GM19324 (cell line): ENCODE results near the gene NUP188.

Experiments used
- ATAC-seq: cut with Tn5 transposase; IDR thresholded peaks from one replicate; pipeline ENCODE4 v1.9.1; 2021; ENCODE audit warnings: mild to moderate bottlenecking, moderate library complexity; ENCODE audit not compliant: unreplicated experiment, low FRiP score

Gene NUP188

DNA sequence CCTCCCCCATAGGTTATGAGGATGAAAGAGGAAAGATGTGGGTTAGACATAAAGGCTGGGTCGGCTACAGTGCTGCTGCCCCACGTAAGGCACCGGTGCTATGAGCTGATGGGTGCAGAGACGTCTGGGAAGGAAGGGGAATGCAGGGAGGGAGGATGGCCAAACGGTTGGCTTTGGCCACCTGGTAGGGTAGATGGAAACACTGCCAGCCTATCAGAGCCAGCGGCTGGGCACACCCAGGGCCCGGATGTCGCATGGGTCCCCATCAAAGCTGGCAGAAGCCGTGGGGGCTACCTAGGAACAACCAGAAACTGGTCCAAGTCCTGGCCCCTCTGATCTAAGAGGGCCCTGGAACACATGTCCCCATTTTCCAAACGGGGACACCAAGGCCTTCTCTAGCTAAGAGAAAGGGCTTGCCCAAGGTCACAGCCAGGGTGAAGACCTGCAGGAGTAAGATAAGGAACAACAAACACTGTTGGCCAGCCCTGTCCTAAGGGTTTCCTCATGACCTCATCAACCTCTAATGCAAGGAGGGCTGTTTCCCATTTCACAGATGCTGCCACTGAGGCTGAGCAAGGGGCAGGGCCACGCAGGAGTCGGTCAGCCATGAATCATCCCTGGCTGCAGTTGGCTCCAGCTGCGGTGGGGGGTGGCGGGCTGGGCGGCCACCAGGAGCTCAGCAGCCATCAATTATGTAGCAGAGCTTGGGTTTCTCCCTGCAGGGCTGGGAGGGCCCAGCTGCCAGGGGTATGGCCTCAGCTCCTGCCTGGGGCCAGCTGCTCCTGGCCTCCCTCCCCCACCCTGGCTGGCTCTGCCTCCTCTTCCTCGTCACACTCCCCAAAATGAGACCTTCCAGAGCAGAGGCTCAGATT lies 75.8 kb downstream of the NUP188 start:
- ATAC-seq: no peak

DNA sequence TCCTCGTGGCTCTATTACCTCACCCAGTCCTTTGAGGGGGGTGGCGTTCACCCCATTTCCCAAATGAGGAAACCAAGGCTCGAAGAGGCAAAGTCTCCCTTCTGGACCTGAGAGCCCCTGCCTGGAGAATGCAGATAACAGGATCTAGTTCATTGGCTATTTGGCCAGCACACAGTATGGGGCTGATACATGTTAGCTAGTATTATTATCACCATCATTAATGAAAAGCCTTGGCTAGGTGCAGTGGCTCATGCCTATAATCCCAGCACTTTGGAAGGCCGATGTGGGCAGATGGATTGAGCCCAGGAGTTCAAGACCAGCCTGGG lies 76.4 kb downstream of the NUP188 start:
- no peak for ATAC-seq

DNA sequence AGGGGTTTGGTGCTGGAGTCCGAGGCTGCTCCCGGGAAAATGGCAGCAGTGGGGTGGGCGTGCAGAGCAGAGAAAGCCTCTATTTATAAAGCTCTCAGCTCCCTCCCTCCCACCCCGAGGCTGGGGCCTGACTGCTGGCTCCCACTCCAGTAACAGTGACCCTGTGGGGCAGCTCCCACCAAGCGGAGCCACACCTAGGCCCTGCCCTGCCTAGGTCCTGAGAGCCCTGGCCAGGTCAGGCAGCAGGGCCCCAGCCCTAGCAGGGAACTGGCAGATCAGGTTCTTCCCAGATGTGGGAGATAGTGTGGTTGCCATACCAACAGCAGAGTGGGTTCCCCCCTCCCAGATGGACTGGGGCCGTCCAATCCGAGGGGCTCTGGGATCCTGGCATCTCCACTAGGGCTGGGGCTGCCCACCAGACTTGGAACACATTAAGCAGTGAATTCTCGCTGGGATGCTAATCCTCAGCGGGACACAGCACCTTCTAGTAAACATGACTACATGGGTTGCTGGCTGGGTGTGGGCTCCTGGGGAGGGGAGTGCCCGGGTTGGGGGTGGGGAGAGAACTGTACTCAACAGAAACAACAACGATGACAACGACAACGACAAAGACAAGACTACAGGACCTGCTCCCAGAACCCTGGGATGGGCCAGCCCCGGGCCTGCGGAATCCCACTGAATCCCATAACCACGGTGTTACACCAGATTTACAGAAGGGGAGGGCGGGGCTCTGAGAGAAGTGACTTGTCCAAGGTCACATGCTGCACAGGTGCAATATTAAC lies 79.1 kb downstream of the NUP188 start:
- no peak for ATAC-seq

DNA sequence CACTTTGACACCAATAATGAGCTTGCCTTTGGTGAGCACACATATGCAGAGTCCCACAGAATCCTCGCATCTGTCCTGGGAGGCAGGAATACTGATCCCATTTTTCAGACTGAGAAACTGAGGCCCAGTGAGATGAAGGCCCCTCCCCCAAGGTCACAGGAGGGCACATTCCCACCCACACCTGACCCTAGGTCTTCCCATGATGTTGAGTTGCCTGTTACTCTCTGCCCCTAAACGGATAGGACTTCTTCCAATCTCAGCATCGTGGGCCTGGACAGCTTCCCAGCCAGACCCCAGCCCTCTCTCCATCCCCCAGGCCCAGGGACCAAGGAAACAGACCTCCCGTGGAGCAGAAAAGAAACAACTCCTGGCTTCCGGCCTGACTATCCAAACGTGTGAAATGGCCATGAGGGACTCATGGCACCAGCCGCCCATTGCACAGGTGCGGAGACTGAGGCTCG lies 79.8 kb downstream of the NUP188 start:
- ATAC-seq: no peak

DNA sequence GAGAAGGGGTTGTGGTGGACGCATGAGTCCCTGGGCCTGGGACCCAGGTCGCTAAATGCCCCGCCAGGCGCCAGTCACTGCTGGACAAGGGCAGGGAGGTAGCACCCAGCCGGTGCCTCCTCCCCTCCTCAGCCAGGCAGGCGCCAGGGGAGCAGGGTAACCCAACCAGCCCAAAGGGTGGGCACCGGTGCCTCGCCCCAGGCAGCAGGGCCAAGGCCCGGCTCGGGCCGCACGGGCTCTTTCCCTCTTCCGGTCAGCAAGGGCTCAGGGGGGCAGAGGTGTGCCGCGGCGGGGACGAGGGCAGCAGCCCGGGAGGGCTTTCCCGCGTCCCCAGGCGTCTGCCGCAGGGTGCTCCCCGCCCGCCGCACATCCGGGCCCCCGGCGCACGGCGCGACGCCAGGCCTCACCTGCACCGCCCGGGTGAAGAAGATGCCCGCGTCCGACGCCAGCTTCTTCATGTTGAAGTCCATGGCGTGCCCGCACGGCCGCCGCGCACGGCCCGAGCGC lies 80.2 kb downstream of the NUP188 start:
- peak; percentile 30 for ATAC-seq

DNA sequence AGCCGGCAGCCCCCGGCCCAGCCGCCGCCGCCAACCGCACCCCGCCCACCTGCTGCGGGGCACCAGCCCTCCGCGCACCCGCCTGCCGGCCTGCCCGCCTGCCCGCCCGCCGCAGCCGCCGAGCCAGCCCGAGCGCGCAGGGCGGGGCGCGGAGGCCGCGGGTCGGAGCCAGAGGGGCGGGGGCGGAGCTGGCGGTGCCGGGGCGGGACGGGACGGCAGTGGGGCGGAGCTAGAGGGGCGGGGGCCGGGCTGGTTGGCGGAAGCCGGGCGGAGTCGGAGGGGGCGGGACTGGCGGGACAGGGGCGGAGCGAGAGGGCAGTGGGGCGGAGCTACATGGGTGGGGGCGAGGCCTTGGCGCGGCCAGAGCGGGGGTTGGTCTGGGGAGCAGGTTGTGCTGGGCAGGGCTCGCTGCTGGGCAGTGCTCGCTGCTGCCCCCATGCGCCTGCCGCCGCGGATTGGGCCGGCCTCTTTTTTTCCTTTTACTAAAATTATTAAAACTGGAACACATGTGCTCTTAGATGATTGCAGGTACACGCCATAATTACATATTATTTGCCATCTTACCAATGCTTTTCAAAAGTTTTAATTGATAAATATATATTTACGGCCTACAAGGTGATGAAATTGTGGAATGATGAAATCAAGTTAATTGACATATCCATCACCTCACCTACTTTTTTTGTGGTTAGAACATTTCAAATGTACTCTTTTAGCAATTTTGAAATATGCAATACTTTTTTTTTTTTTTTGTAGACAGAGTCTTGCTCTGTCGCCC lies 80.9 kb downstream of the NUP188 start, which contains the start of gene SH3GLB2:
TSS of gene SH3GLB2 (minus strand) at position 140 of the 775 bp plus-strand sequence. CDS start 177 bp downstream, outside the sequence.
- ATAC-seq: peak; percentile 81

DNA sequence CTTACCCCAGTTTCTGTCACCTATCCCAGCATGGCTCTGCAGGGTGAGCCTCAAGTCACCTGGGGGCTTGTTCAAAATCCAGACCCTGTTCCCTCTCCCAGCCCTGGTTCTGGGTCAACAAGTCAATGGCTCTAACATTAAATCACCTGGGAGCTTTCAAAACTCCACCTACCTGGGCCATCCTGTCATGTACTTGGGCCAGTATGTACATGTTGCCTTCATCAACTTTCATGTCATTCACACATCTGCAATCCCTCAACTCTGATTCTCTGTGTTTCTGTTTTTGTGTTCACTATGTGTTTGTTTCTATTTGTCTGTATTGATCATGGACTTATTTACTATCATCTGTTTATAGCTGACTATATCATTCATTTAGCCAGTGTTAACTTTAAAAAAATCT lies 82.7 kb downstream of the NUP188 start:
- no peak for ATAC-seq

DNA sequence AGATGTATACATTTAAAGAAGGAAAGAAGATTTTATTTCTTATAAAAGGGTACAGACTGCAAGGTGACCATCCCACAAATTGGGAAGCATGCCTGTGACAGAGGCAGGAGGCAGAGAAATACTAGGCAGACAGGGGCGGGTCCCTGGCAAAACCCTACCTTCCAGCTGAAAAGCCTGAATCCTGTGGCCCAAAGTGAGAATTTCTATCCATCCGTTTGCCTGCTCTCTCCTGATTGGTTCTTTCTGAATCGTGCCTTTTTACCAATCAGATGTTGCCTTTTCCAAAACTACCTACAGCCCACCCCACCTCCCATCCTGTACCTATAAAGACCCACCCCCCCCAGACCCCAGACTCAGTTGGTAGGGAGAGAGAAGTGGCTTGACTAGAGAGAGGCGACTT lies 84.0 kb downstream of the NUP188 start:
- ATAC-seq: no peak

DNA sequence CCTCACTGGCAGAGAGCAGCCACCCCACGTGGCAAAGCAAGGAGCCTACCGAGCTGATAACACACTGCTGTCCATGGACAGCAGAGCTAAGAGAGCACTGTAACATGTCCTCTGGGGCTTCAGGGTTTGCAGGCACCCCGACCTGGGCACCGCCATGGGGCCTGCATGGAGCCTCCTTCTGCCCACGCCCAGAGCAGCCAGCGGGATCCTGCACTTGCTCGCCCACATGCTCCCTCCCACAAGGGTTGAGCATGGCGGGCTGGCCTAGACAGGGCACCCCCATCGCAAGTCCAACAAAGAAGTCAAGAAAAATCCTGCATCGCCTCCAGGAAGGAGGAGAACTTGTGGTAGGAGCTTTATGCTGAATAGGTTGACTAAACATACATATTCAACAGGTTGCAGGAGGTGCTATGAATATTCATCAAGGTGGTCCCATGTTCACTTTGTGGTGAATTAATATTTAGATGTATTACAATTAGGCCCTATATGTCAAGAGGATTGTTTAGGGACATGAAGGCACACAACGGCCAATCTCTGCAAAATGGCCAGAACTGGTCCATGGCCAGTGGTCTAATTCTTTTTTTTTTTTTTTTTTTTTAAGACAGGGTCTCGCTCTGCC lies 85.2 kb downstream of the NUP188 start:
- ATAC-seq: no peak

DNA sequence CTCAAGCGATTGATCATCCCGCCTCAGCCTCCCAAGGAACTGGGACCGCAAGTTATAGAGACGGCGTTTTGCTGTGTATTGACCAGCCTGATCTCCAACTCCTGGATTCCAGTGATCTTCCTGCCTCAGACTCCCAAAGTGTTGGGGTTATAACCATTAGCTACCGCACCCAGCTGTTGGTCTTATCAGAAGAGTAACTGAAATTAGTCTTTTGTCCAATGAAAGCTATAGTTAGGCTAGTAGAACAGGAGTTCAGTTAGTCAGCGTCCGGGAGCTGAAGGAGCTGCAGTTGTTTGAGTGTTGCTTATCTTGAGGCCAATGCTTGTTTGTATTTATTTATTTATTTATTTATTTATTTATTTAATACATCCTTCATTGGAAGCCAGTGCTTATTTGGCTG lies 85.7 kb downstream of the NUP188 start:
- ATAC-seq: no peak

DNA sequence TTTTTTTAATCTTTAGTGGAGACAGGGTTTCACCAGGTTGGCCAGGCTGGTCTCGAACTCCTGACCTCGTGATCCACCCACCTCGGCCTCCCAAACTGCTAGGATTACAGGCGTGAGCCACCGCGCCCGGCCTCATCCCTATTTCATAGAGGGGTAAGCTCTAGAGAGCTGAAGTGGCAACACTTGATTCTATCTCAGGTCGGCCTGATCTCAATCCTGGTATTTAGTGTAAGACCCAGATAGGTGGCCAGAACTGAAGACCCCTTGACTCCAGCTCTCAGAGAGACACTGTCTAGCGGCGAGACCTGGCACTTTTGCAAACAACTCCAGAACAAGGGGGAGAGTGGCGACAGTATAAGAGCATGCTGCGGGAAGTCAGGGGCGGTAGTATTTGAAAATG lies 88.3 kb downstream of the NUP188 start:
- ATAC-seq: peak; percentile 2

DNA sequence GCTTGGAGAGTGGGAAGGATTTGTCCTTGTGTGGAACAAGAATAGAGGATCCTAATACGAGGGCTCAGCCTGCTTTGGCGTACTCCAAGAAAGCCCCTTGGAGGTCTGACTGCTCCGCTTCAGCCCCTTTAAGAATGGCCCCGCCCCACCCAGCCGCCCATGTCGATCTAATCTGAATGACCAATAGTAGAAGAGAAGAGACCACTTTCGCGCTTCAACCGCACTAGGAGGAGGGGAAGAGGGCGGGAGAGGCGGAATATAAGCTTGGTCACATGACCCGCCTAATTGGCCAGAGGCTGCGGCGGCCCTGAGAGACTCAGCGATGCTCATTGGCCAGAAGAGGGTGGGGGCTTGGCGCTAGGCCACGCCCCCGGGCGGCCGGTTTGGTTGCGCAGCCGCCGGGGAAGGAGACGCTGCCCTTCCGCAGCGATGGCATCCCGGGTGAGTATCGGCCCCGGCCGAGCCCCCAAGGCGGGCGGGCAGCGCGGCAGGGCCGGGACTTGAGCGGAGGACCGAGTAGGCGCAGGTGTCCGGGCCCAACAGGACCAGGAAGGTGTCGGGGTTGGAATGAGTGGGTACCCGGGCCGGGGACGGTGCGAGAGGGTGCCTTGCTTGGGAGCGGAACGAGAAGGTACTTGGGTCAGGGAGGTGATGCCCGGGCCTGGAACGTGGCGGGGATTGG lies 88.9 kb downstream of the NUP188 start, which contains the start of gene MIGA2:
TSS of gene MIGA2 (plus strand) at position 386 of the 682 bp plus-strand sequence. CDS start 3,969 bp downstream, outside the sequence.
- peak; percentile 97 for ATAC-seq

DNA sequence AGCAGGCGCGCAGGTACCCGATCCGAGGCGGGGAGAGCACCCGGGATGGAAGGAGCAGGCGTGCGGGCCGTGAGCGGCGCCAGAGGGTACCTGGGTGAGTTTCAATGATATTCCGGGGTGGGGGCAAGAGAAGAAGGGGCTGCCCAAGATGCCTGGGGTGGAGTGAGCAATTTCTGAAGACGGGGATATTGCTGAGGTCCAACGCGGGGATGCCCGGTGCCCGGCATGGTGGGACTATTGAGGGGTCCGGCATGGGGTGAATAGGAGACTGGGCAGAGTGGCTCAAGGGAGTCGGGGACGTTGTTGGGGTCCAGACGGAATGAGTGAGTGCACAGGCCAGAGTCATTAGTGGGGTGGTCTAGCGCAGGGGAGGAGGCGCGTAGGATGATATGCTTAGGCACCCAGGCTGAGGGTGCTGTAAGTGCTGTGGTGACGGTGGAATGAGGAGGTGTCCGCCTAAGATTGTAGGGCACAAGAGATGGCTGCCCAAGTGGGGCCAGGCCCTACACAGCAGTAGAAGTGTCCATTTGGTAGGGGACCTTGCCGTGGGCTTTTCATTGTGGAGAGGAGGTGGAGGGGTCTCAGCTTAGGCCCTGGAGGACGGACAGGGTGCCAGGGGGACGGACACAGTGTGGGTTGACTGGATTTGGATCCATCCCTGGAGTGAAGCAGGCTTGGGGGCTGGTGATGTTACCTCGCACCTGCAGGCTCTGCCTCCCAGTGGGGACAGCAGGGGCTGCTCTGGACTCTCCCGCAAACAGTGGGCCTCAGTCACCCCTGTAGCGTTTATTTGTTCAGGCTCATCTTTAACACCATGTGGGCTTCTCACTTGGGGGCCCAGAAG lies 89.6 kb downstream of the NUP188 start:
- no peak for ATAC-seq

DNA sequence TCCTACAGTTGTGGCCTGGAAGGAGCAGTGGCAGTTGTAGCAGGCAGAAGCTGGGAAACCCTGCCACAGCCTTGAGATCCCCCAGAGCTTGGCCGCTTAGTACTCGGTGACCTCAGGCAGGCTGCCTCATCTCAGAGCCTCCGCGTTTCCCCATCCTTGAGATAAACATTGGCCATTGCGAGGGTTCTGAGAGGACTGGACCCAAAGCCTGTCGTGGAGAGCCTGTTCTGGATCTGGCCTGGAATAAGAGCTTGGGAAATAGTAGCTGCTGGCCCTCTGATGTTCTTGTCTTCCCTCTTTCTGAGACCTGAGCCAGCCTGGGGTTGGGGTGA lies 90.2 kb downstream of the NUP188 start:
- no peak for ATAC-seq

DNA sequence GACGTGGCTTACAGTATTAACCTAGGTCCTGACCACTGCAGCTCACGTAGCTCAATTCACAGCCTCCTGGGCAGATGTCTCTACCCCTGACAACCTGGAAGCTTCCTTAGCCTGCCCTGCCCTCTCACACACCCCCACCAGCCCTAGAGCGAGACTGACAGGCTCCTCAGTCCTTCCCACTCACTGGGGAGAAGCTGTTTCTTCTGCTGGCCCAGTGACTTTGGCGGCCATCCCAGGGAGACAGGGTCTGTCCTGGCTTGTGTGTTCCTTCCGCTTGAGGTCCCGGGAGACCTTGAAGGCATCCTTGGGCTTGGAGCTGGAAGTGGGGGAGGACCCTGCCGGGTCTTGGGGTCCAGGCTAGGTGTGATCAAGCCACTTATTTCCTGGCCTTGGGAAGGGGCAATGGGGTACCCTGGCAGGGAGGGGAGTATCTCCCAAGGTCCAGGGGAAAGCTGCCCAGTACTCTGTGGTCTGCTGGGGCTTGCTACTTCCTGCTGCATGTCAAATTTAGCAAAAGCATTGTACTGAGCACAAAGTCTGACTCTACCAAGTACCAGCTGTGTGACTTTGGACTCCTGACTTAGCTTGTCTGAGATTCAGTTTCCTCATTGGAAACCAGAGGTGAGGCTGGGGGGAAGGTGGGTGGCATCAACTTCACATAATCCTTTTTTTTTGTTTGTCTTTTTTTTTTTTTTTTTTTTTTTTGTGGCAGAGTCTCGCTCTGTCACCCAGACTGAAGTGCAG lies 90.8 kb downstream of the NUP188 start:
- no peak for ATAC-seq

DNA sequence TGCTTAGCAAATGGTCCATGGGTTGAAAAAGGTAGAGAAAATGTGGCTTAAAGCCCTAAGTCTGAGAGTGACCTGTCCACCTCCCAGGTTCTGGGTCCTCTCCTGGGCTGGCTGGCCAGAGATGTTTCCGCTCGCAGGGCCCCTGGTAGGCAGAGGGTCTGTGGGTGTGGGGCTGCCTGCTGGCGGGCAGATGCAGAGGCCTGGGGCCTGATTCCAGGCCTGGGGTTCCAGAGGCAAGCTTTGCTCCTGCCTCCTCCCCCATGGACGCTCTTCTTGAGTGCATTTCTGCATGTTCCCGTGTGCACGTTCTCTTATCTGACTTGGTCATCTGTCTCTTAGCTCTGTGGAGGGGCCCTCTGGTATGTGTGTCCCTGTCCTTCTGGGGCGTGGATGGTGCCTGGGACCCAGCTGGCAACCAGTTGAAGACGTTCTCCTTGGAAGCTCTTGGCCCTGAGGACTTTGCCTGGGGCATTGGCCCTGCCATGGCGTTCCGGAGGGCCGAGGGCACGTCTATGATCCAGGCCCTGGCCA lies 92.7 kb downstream of the NUP188 start:
- no peak for ATAC-seq

DNA sequence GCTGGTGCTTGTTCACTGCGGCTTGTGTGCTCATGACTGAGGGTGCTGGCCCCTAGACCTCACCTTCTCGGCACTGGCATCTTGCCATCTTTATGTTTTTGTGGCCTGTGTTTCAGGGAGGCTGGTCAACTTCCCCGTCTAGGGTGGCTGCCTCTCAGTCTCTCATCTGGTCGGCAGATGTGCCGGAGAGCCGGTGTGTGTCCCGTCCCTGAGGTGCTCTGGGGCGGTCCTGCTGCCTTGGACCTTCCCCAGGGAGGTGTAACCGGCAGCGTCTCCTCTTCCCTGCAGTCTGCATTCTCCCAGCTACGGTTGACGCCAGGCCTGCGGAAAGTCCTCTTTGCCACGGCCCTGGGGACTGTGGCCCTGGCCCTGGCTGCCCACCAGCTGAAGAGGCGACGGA lies 94.5 kb downstream of the NUP188 start:
- no peak for ATAC-seq

DNA sequence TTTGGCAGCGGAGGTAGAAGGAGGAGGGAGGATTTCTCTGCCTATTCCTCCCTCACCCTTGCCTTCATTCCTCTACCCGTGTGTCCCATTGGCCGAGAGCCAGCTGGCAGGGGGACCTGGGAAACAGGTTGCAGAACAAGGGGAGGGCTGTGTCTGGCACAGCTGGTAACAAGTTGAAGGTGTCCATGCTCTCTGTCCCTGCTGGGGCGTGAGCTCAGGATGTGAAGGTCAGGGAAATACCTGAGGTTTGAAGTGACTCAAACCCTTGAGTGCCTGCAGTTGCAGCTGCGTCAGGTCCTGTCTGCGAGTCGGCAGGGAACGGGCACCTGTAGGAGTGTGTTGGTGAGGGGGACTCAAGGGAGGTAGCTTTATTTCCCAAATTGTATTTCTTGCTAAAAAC lies 105.1 kb downstream of the NUP188 start:
- no peak for ATAC-seq
